ENCODE measurements around the gene CDH24. TPM values are rescaled to one million over a fixed set of nuclear protein-coding genes. Genes with fewer than 3 reads are reported as not detected.

The CDH24 gene
- total RNA-seq, 2 experiments from 2014 or later = 2.4 to 2.5 TPM

DNA sequence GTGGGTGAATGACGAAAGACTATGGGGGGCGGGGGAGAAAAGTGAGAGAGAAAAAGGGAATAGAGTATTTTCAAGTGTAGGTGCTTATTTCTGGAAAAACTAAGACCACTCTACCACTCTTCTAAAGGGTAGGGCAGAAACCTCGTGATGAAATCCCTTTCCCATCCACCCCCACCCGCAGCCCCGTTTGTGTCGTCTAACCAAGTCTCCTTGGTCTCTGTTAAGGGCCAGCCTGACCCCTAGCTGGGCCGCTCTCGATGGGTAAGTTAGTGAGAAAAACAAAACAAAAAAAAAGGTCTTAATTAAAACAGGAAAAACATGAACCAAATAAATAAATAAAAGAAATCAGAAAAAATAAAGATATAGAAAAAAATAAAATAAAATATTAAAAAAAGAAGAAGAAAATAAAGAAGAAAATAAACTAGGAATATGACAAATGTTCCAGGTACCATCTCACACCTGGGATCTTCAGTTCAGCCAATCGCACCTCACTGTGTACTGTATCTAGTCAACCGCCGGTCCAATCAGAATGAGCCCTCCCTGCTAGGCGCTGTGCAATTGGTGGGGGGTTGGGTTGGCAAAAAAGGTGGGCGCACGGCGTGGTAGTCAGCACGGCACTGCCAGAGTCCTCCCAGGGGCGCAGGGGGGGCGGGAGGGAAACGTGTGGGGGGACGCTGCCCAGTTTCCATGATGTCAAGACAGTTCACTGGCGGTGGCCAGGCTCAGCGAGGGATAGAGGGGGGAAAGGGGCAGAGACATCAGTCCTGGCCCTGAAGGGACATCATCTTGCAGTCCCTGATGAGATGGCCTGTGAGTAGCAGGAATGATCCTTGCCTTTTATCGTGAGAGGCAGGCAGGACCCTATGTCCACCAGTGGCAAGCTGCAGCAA, 9.8 kb upstream of the CDH24 start:
- H3K27me3 Mint-ChIP-seq = no peaks in the 10 kb centered on the region
- no peak overlapping the region for H3K27ac Mint-ChIP-seq
- peaks cover 31% of the 10 kb centered on the region for H3K4me1 Mint-ChIP-seq
- H3K4me3 Mint-ChIP-seq = no peak overlapping the region
- peaks cover 55% of the 10 kb centered on the region for H3K36me3 Mint-ChIP-seq
- DNase-seq = peak; percentile 21
- CTCF ChIA-PET = interaction anchor here (0.7 to 19.1 kb wide), 7 partner anchors 8 to 94 kb away, joined by 3 to 867 read pairs (median 51); partner anchors contain the start of genes ACIN1, AJUBA, C14orf119 and CDH24
- ATAC-seq = no peak
- no peaks in the 10 kb centered on the region for H3K9me3 Mint-ChIP-seq (ENCODE audit: low read depth)

DNA sequence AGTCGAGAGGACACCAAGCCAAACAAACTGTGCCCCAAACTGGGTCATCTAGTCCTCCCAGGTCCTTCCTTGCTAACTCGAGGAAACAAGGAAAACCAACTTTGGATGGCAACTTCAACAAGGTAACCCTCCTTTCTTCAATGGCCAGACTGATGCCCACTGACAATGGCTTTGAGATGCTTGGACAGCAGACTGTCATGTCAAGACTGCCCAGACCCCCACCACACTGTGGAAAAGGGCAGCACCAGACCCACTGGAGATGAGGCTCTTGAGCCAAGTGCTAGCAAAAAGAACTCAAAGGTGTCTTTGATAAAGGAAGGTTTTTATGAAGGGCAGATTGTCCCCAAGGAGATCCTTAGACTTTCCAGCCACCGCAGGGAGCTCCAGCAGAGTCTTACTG, 9.0 kb upstream of the CDH24 start:
- Mint-ChIP-seq H3K27ac (no peak overlapping the region), H3K36me3 (peaks cover 54% of the 10 kb centered on the region)
- CTCF ChIA-PET = interaction anchor here (0.7 to 19.1 kb wide), 4 partner anchors 7 to 93 kb away, joined by 3 to 867 read pairs (median 29); partner anchors contain the start of genes AJUBA and CDH24

DNA sequence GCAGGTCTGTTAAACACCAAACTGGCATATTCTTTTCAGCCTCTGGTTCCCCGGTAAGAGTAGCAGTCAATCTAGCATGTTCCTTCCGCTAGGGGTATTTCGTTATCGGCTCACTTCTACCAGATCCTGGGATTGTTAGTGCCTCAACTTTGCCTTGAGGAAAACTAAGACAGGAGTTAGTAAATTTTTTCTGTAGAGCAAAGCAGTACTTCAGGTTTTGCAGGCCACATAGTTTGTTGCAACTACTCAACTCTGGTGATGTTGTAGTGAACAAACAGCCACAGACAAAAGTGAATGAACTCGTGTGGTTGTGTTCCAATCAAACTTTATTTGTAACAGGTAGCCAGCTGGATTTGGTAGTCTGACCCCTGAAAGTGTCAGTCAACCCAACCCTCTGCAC, 6.3 kb upstream of the CDH24 start:
- ATAC-seq (no peak), DNase-seq (no peak)
- H3K4me1 Mint-ChIP-seq = peaks cover 9% of the 10 kb centered on the region
- H3K27ac Mint-ChIP-seq = peak overlapping the region; percentile 23
- H3K9me3 Mint-ChIP-seq (ENCODE audit: low read depth) = no peaks in the 10 kb centered on the region
- no peak overlapping the region for H3K4me3 Mint-ChIP-seq
- no peaks in the 10 kb centered on the region for H3K27me3 Mint-ChIP-seq
- CTCF ChIA-PET = interaction anchor here (1.1 to 19.1 kb wide), 2 partner anchors 13 to 72 kb away, joined by 4 to 867 read pairs; partner anchors contain the start of gene AJUBA
- peaks cover 54% of the 10 kb centered on the region for H3K36me3 Mint-ChIP-seq

More for the DNA sequence above, 9.0 kb upstream of the CDH24 start:
- Mint-ChIP-seq H3K9me3 (ENCODE audit: low read depth) (no peaks in the 10 kb centered on the region), H3K4me3 (no peak overlapping the region), H3K27me3 (no peaks in the 10 kb centered on the region), H3K4me1 (peaks cover 25% of the 10 kb centered on the region)
- DNase-seq (peak; percentile 11), ATAC-seq (no peak)

GRCh38 chr14:23062002-23062401, 4.7 kb upstream of the CDH24 start:
- Mint-ChIP-seq H3K27ac (no peak overlapping the region), H3K27me3 (peaks cover under 1% of the 10 kb centered on the region), H3K4me3 (no peak overlapping the region), H3K4me1 (peaks cover 9% of the 10 kb centered on the region), H3K9me3 (ENCODE audit: low read depth) (no peaks in the 10 kb centered on the region), H3K36me3 (peaks cover 46% of the 10 kb centered on the region)
- DNase-seq (no peak), ATAC-seq (no peak)
- CTCF ChIA-PET = interaction anchor here (0.7 to 19.1 kb wide), 8 partner anchors 9 to 90 kb away, joined by 3 to 867 read pairs (median 8); partner anchors contain the start of gene AJUBA

- H3K27ac Mint-ChIP-seq = no peak overlapping the region
- no peaks in the 10 kb centered on the region for H3K9me3 Mint-ChIP-seq (ENCODE audit: low read depth)
- DNase-seq (no peak), ATAC-seq (no peak)
- CTCF ChIA-PET = interaction anchor here (0.8 to 19.1 kb wide), 10 partner anchors 7 to 242 kb away, joined by 3 to 867 read pairs (median 15); partner anchors contain the start of genes ACIN1, AJUBA, C14orf119 and PPP1R3E
- no peak overlapping the region for H3K4me3 Mint-ChIP-seq
- H3K27me3 Mint-ChIP-seq = peaks cover 8% of the 10 kb centered on the region
- peaks cover 37% of the 10 kb centered on the region for H3K36me3 Mint-ChIP-seq
- peaks cover 18% of the 10 kb centered on the region for H3K4me1 Mint-ChIP-seq
These were observed 3.4 kb upstream of the CDH24 start for GRCh38 chr14:23060536-23061260.

DNA sequence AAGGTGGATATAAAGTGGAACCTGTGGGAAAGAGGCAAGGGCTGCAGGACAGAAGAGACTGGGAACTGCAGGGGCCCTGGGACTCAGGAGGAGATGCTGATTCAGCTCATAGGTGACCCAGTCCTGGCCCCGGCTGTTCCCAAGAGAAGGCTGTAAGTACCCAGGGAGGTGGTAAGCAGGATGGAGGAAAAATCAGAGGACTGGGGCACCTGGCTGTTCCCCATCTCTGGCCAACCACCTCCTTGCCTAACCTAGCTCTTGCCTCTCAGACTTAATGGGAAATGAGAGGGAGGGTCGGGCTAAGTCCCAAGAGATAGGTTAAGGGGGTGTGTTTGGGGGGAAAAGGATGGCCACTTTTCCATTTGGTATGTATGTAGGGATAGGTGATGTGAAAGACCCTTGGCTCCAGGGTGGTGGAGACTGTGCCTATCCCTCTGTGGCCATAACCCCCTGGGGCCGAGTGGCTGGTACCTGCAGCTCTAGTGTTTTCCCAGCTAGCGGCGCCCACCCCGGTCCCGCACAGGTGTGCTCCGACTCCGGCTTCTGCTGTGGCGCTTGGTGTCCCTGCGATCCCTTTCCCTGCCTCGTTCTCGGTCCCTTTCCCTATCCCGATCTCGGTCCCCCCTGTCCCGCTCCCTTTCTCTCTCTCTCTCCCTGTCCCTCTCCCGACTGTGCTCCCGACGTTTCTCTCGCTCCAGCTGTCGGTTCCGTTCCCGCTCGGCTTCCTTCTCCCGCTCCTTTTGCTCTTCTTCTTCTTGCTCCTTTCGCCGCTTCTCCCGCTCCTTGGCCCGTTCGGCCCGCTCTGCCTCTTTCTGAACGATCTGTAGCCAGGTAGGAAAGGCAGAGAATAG, 1.6 kb upstream of the CDH24 start:
- Mint-ChIP-seq H3K36me3 (peaks cover 25% of the 10 kb centered on the region), H3K9me3 (ENCODE audit: low read depth) (no peaks in the 10 kb centered on the region), H3K4me3 (no peak overlapping the region), H3K4me1 (peaks cover 16% of the 10 kb centered on the region), H3K27ac (no peak overlapping the region), H3K27me3 (peaks cover 8% of the 10 kb centered on the region)
- CTCF ChIA-PET = interaction anchor here (0.6 to 19.1 kb wide), 41 partner anchors 9 to 497 kb away, joined by 3 to 867 read pairs (median 6); partner anchors contain the start of genes ACIN1, AJUBA, C14orf119 and HAUS4
- no peak for DNase-seq
- no peak for ATAC-seq

DNA sequence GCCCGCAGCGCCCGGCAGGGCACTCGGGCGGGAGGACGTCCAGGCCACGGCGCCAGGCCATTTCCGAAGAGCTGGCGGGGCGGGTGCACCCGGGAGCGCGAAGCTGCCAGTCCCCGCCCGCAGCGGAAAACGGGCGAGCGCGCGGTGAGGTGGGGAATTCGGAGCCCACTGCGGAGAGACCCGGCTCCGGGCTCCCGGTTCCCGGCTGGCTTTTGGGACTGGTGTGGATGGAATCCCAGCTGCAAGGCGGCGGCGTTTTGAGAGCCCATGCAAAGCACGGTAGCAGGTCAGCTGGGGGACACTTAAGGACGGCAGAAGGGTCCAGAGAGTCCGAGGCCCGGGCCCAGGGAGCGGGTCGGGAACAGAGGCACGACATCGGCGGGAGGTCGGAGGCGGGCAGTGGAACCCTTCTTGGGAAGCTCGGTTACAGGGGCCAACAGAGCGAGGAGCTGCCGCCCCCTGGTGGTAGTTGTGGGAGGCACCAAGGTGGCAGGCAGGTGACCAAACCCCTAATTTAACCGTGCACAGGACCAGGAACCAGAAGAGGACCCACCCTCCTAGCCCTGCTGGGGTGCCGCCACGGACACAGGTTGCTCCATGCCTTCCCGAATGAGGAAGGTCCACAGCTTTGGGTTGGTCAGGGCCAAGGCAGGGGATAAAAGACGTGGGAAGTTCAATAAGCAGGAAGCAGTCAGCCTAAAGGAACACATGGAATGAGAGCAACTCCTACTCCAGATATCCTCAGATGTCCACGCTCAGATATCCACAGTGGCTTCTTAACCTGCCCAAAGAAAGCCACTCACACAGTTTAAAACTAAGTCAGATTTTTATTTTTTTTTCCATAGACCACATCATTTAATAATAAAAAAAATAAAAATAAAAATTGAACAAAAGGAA, 685 bp upstream of the CDH24 start:
- Mint-ChIP-seq H3K4me1 (peaks cover 16% of the 10 kb centered on the region), H3K4me3 (peak overlapping the region; percentile 77), H3K9me3 (ENCODE audit: low read depth) (no peaks in the 10 kb centered on the region), H3K27ac (no peak overlapping the region), H3K36me3 (peaks cover 20% of the 10 kb centered on the region), H3K27me3 (peaks cover 8% of the 10 kb centered on the region)
- peak; percentile 77 for ATAC-seq
- CTCF ChIA-PET = interaction anchor here (0.8 to 19.1 kb wide), 44 partner anchors 10 to 498 kb away, joined by 3 to 867 read pairs (median 6); partner anchors contain the start of genes ACIN1, AJUBA, C14orf119 and HAUS4
- peak; percentile 92 for DNase-seq

DNA sequence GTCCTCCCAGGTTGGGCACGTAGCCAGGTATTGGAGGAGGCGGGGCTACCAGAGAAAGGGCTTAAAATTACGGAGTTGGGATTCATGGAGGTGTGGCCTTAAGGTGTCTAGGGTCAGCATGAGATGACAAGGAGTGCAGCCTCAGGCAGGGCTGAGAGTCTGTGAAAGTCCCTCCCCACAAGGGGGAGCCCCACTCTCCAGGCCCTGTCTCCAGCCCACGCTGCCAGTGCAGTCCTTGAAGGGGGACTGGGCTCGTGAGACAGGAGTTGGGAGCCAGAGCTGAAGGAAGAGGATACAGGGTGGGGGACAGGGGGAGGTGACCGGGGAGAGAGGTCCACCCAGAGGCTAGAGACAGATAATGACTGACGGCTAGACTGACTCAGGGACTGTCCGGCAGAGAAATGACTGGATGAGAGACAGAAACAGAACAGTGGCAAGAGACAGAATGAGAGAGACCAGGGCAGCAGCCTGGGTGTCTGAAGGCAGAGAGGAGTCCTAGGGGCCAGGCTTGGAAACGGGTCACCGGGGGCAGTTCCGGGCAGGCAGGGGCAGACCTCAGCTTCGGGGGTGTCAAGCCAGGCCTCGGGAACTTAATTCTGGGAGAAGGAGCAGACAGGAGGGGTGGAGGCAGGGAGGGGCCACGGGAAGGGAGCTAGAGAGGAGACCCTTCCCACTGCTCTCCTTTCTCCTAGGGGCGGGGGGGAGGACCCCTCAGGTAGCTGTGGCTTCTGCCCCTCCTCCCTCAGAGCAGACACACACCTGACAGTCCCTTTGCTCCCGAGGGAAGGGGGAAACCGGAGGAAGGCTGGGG, 970 bp downstream of the CDH24 start:
- H3K27ac Mint-ChIP-seq = no peak overlapping the region
- peak; percentile 79 for DNase-seq
- peaks cover 8% of the 10 kb centered on the region for H3K27me3 Mint-ChIP-seq
- H3K4me3 Mint-ChIP-seq = peak overlapping the region; percentile 67
- ATAC-seq = peak; percentile 64
- CTCF ChIA-PET = interaction anchor here (0.8 to 19.1 kb wide), 19 partner anchors 10 to 486 kb away, joined by 3 to 867 read pairs (median 5); partner anchors contain the start of genes AJUBA and PSMB11
- peaks cover 11% of the 10 kb centered on the region for H3K36me3 Mint-ChIP-seq
- peaks cover 16% of the 10 kb centered on the region for H3K4me1 Mint-ChIP-seq
- no peaks in the 10 kb centered on the region for H3K9me3 Mint-ChIP-seq (ENCODE audit: low read depth)

DNA sequence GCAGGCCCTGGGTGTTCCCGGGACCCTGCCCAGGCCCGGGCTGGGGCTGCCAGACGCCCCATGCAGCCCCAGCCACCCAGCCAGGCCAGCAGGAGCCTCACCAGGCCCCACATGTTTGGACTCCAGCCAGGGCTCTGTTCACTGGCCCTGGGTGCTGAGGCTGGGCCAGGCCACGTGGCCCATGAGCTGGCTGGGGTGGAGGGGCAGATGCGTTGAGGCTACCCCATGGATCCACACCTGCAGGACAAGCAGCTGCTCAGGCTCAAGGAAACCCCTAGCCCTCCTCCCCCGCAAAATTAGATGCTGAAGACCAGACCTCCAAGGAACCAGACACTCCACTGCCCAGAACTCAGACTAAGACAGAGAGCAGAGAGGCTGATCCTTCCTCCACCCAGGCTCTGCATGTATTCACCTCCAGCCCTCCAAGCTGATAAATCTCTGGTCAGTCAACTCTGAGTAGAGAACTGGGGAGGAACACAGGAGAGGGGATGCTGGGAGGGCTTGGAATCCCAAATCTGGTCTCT, 1.6 kb downstream of the CDH24 start:
- Mint-ChIP-seq H3K9me3 (ENCODE audit: low read depth) (no peaks in the 10 kb centered on the region), H3K27ac (no peak overlapping the region), H3K4me3 (no peak overlapping the region), H3K36me3 (peaks cover 5% of the 10 kb centered on the region), H3K4me1 (peaks cover 16% of the 10 kb centered on the region), H3K27me3 (peaks cover 8% of the 10 kb centered on the region)
- CTCF ChIA-PET = interaction anchor here (0.6 to 19.1 kb wide), 19 partner anchors 13 to 486 kb away, joined by 3 to 867 read pairs (median 5); partner anchors contain the start of genes AJUBA and PSMB11
- DNase-seq (no peak), ATAC-seq (no peak)

DNA sequence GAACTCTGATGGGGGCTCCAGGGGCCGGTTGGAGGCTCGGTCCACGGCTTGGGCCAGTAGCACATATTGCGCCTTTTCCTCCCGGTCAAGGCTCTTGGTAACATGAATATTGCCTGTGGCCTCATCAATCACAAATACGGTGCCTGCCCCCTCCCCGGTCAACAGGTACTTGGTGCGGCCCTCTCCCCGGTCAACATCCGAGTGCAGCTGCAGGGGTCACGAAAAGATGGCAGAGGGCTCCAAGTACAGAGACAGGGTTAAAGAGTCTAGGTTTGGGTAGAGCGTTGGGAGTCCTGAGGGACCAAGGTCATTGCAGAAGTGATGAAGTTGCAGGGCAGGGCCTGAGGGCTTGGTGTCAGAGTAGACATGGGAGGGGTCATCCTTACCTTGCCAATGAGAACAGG, 2.2 kb downstream of the CDH24 start:
- H3K27me3 Mint-ChIP-seq = peaks cover 8% of the 10 kb centered on the region
- H3K4me3 Mint-ChIP-seq = no peak overlapping the region
- H3K9me3 Mint-ChIP-seq (ENCODE audit: low read depth) = no peaks in the 10 kb centered on the region
- peaks cover 16% of the 10 kb centered on the region for H3K4me1 Mint-ChIP-seq
- DNase-seq (no peak), ATAC-seq (no peak)
- CTCF ChIA-PET = interaction anchor here (0.6 to 19.1 kb wide), 18 partner anchors 13 to 485 kb away, joined by 3 to 867 read pairs (median 5); partner anchors contain the start of genes AJUBA and PSMB11
- H3K27ac Mint-ChIP-seq = no peak overlapping the region
- H3K36me3 Mint-ChIP-seq = peaks cover 4% of the 10 kb centered on the region

Data from activated CD8-positive, alpha-beta memory T cell treated with anti-CD3 and anti-CD28 coated beads, Interleukin-2, amount 10 ng/mL, durations not matched to agents 7 days and 5 days (primary cell).